ENCODE results near the gene BRIP1. TPM values are rescaled to one million over a fixed set of nuclear protein-coding genes. Genes with fewer than 3 reads are reported as not detected.

The BRIP1 gene
- total and polyA plus RNA-seq, 2 experiments from 2014 or later, result 2.2 to 4.0 TPM

- no peaks in the 10 kb centered on the region for H3K9me2 ChIP-seq (ENCODE audit: insufficient read depth)
- H3K27ac ChIP-seq, result no peak overlapping the region
- H3K9me3 ChIP-seq (ENCODE audit: low read depth), result no peaks in the 10 kb centered on the region
- whole genome bisulfite sequencing, 2 experiments (ENCODE audit: low coverage in 1 of 2, low lambda C conversion rate in 2 of 2, missing lambda C conversion rate in 2 of 2), result 94 to 100% methylated on average over 1 of the region's 1 CpG
- TF ChIP-seq EZH2 (IDR thresholded peaks at IDR 0.05; ENCODE audit: insufficient read depth, poor library complexity, severe bottlenecking), result no peak
- TF ChIP-seq EZH2phosphoT487 (IDR thresholded peaks at IDR 0.05; ENCODE audit: insufficient read depth, low read depth), result no peak
- no peak overlapping the region for H3K9ac ChIP-seq
- H3K4me3 ChIP-seq, result no peak overlapping the region
- no peak overlapping the region for H2AFZ ChIP-seq
- H3K4me1 ChIP-seq (ENCODE audit: insufficient read depth), result no peaks in the 10 kb centered on the region
- no peaks in the 10 kb centered on the region; the same call in 1 of the 2 replicates for H3K36me3 ChIP-seq (ENCODE audit: low read depth)
- no peak for DNase-seq
- H3K4me2 ChIP-seq (ENCODE audit: unreplicated experiment), result no peak overlapping the region
- H4K20me1 ChIP-seq (ENCODE audit: insufficient read depth), result no peaks in the 10 kb centered on the region
- no peaks in the 10 kb centered on the region for H3K27me3 ChIP-seq (replicated peaks; ENCODE audit: insufficient read depth)
- no peaks in the 10 kb centered on the region for H3F3A ChIP-seq (ENCODE audit: insufficient read depth)
- in situ Hi-C loops (cut with MboI), result no loop called here
- H3K79me2 ChIP-seq (ENCODE audit: insufficient read depth), result no peaks in the 10 kb centered on the region
These were observed 68.5 kb downstream of the BRIP1 start for GRCh38 chr17:61794792-61795191.

GRCh38 chr17:61794242-61794641 lies 69.1 kb downstream of the BRIP1 start:
- no peaks in the 10 kb centered on the region for H3K9me3 ChIP-seq (ENCODE audit: low read depth)
- 97 to 100% methylated on average over 4 of the region's 4 CpGs for WGBS, 2 experiments (ENCODE audit: low coverage in 1 of 2, low lambda C conversion rate in 2 of 2, missing lambda C conversion rate in 2 of 2)
- in situ Hi-C loops (cut with MboI), result no loop called here

GRCh38 chr17:61793565-61793964 lies 69.8 kb downstream of the BRIP1 start:
- 97 to 99% methylated on average over 3 of the region's 3 CpGs for WGBS, 2 experiments (ENCODE audit: low coverage in 1 of 2, low lambda C conversion rate in 2 of 2, missing lambda C conversion rate in 2 of 2)

More at GRCh38 chr17:61794242-61794641, 69.1 kb downstream of the BRIP1 start:
- Histone ChIP-seq H3K36me3 (ENCODE audit: low read depth) (no peaks in the 10 kb centered on the region; the same call in 1 of the 2 replicates), H3K79me2 (ENCODE audit: insufficient read depth) (no peaks in the 10 kb centered on the region), H4K20me1 (ENCODE audit: insufficient read depth) (no peaks in the 10 kb centered on the region), H3K27me3 (replicated peaks; ENCODE audit: insufficient read depth) (no peaks in the 10 kb centered on the region), H2AFZ (no peak overlapping the region), H3K4me3 (no peak overlapping the region), H3K27ac (no peak overlapping the region), H3K4me1 (ENCODE audit: insufficient read depth) (no peaks in the 10 kb centered on the region), H3F3A (ENCODE audit: insufficient read depth) (no peaks in the 10 kb centered on the region), H3K9ac (no peak overlapping the region), H3K4me2 (ENCODE audit: unreplicated experiment) (no peak overlapping the region), H3K9me2 (ENCODE audit: insufficient read depth) (no peaks in the 10 kb centered on the region)
- TF ChIP-seq EZH2 (IDR thresholded peaks at IDR 0.05; ENCODE audit: insufficient read depth, poor library complexity, severe bottlenecking), result no peak
- no peak for TF ChIP-seq EZH2phosphoT487 (IDR thresholded peaks at IDR 0.05; ENCODE audit: insufficient read depth, low read depth)
- DNase-seq, result no peak

GRCh38 chr17:61789872-61790271 lies 73.5 kb downstream of the BRIP1 start:
- Histone ChIP-seq H3K4me3 (no peak overlapping the region), H3K4me1 (ENCODE audit: insufficient read depth) (no peaks in the 10 kb centered on the region), H3K79me2 (ENCODE audit: insufficient read depth) (no peaks in the 10 kb centered on the region)

More at GRCh38 chr17:61793565-61793964, 69.8 kb downstream of the BRIP1 start:
- Histone ChIP-seq H3K9me3 (ENCODE audit: low read depth) (no peaks in the 10 kb centered on the region), H4K20me1 (ENCODE audit: insufficient read depth) (no peaks in the 10 kb centered on the region), H3K4me3 (no peak overlapping the region), H3K36me3 (ENCODE audit: low read depth) (no peaks in the 10 kb centered on the region; the same call in 1 of the 2 replicates), H3K27me3 (replicated peaks; ENCODE audit: insufficient read depth) (no peaks in the 10 kb centered on the region), H3F3A (ENCODE audit: insufficient read depth) (no peaks in the 10 kb centered on the region), H3K27ac (no peak overlapping the region), H3K79me2 (ENCODE audit: insufficient read depth) (no peaks in the 10 kb centered on the region), H2AFZ (no peak overlapping the region), H3K4me1 (ENCODE audit: insufficient read depth) (no peaks in the 10 kb centered on the region), H3K4me2 (ENCODE audit: unreplicated experiment) (no peak overlapping the region), H3K9me2 (ENCODE audit: insufficient read depth) (no peaks in the 10 kb centered on the region), H3K9ac (no peak overlapping the region)
- in situ Hi-C loops (cut with MboI), result no loop called here
- no peak for TF ChIP-seq EZH2 (IDR thresholded peaks at IDR 0.05; ENCODE audit: insufficient read depth, poor library complexity, severe bottlenecking)
- no peak for TF ChIP-seq EZH2phosphoT487 (IDR thresholded peaks at IDR 0.05; ENCODE audit: insufficient read depth, low read depth)
- no peak for DNase-seq

GRCh38 chr17:61786088-61786487 lies 77.2 kb downstream of the BRIP1 start:
- Histone ChIP-seq H3K9me2 (ENCODE audit: insufficient read depth) (no peaks in the 10 kb centered on the region), H3F3A (ENCODE audit: insufficient read depth) (no peaks in the 10 kb centered on the region), H3K4me3 (no peak overlapping the region), H3K27me3 (replicated peaks; ENCODE audit: insufficient read depth) (no peaks in the 10 kb centered on the region), H3K36me3 (ENCODE audit: low read depth) (no peaks in the 10 kb centered on the region; the same call in none of the 2 replicates), H3K9ac (no peak overlapping the region), H3K4me2 (ENCODE audit: unreplicated experiment) (no peak overlapping the region), H3K27ac (no peak overlapping the region), H3K9me3 (ENCODE audit: low read depth) (no peaks in the 10 kb centered on the region), H3K79me2 (ENCODE audit: insufficient read depth) (no peaks in the 10 kb centered on the region), H4K20me1 (ENCODE audit: insufficient read depth) (no peaks in the 10 kb centered on the region), H2AFZ (no peak overlapping the region), H3K4me1 (ENCODE audit: insufficient read depth) (no peaks in the 10 kb centered on the region)
- in situ Hi-C loops (cut with MboI), result no loop called here
- TF ChIP-seq EZH2 (IDR thresholded peaks at IDR 0.05; ENCODE audit: insufficient read depth, poor library complexity, severe bottlenecking) (no peak), EZH2phosphoT487 (IDR thresholded peaks at IDR 0.05; ENCODE audit: insufficient read depth, low read depth) (no peak)
- no peak for DNase-seq
- WGBS, 2 experiments (ENCODE audit: low coverage in 1 of 2, low lambda C conversion rate in 2 of 2, missing lambda C conversion rate in 2 of 2), result 91 to 92% methylated on average over 5 of the region's 5 CpGs

More at GRCh38 chr17:61789872-61790271, 73.5 kb downstream of the BRIP1 start:
- Histone ChIP-seq H3K9ac (no peak overlapping the region), H3F3A (ENCODE audit: insufficient read depth) (no peaks in the 10 kb centered on the region), H2AFZ (no peak overlapping the region), H3K9me2 (ENCODE audit: insufficient read depth) (no peaks in the 10 kb centered on the region), H3K4me2 (ENCODE audit: unreplicated experiment) (no peak overlapping the region), H3K36me3 (ENCODE audit: low read depth) (no peaks in the 10 kb centered on the region; the same call in none of the 2 replicates), H4K20me1 (ENCODE audit: insufficient read depth) (no peaks in the 10 kb centered on the region), H3K9me3 (ENCODE audit: low read depth) (no peaks in the 10 kb centered on the region), H3K27me3 (replicated peaks; ENCODE audit: insufficient read depth) (no peaks in the 10 kb centered on the region), H3K27ac (no peak overlapping the region)
- no peak for DNase-seq
- TF ChIP-seq EZH2 (IDR thresholded peaks at IDR 0.05; ENCODE audit: insufficient read depth, poor library complexity, severe bottlenecking), result no peak
- no peak for TF ChIP-seq EZH2phosphoT487 (IDR thresholded peaks at IDR 0.05; ENCODE audit: insufficient read depth, low read depth)
- in situ Hi-C loops (cut with MboI), result no loop called here

Data from GM23248 (cell line).